ENCODE measurements around the gene MAST4.

The MAST4 gene

GRCh38 chr5:67015541-67016191 is 419.5 kb downstream of the MAST4 start:
- Histone ChIP-seq H3K9me3 (ENCODE audit: control extremely low read depth in 1 of 5, control insufficient read depth in 4 of 5, insufficient read depth in 2 of 5, low read depth in 1 of 5, low read length in 4 of 5) (peaks cover 0 to 2% (median 0%) of the 10 kb centered on the region in 5 experiments), H3K4me3 (ENCODE audit: control insufficient read depth in 1 of 7, extremely low read depth in 1 of 7, insufficient read depth in 4 of 7, low read depth in 2 of 7, low read length in 6 of 7) (peak overlapping the region in 4 of 7 experiments; percentile 24 to 66 (median 54)), H3K27ac (ENCODE audit: insufficient read depth in 1 of 2, low read depth in 1 of 2, low read length in 2 of 2, poor library complexity in 1 of 2, severe bottlenecking in 2 of 2) (peak overlapping the region; percentile 6 to 45), H3K36me3 (ENCODE audit: control insufficient read depth in 4 of 4, insufficient read depth in 4 of 4, low read length in 3 of 4) (no peaks in the 10 kb centered on the region), H3K27me3 (replicated peaks in 2 of 5; ENCODE audit: control insufficient read depth in 4 of 5, insufficient read depth in 5 of 5, low read length in 4 of 5) (no peaks in the 10 kb centered on the region), H3K4me1 (ENCODE audit: control extremely low read depth in 1 of 4, control insufficient read depth in 4 of 4, insufficient read depth in 4 of 4, low read length in 3 of 4) (peaks cover 17 to 63% (median 29%) of the 10 kb centered on the region in 4 experiments)
- WGBS (ENCODE audit: insufficient coverage): no CpG with 5 or more reads among the region's 8 CpGs
- peak in 2 of 3 donors; percentile 44 to 67 for DNase-seq
- ChIA-PET POLR2A (interaction anchor here (0.8 to 1.8 kb wide), 2 partner anchors 11 to 12 kb away, joined by 3 to 4 read pairs; no protein-coding TSS in a partner anchor), CTCF (interaction anchor here (0.7 to 3.5 kb wide), 11 partner anchors 7 to 186 kb away, joined by 3 to 20 read pairs (median 6); no protein-coding TSS in a partner anchor)

- H3K4me3 ChIP-seq (ENCODE audit: control insufficient read depth in 1 of 7, extremely low read depth in 1 of 7, insufficient read depth in 4 of 7, low read depth in 2 of 7, low read length in 6 of 7): peak overlapping the region in 1 of 7 experiments; percentile 4
- peaks cover 11 to 44% (median 18%) of the 10 kb centered on the region in 4 experiments for H3K4me1 ChIP-seq (ENCODE audit: control extremely low read depth in 1 of 4, control insufficient read depth in 4 of 4, insufficient read depth in 4 of 4, low read length in 3 of 4)
- peak in 1 of 3 donors; percentile 42 for DNase-seq
- ChIA-PET POLR2A (no interaction called here), CTCF (interaction anchor here (1.6 kb wide), 1 partner anchor 14 kb away, joined by 5 read pairs; no protein-coding TSS in a partner anchor)
- H3K36me3 ChIP-seq (ENCODE audit: control insufficient read depth in 4 of 4, insufficient read depth in 4 of 4, low read length in 3 of 4): peaks cover 0 to 3% (median 0%) of the 10 kb centered on the region in 4 experiments
- H3K9me3 ChIP-seq (ENCODE audit: control extremely low read depth in 1 of 5, control insufficient read depth in 4 of 5, insufficient read depth in 2 of 5, low read depth in 1 of 5, low read length in 4 of 5): peaks cover 0 to 2% (median 0%) of the 10 kb centered on the region in 5 experiments
- H3K27ac ChIP-seq (ENCODE audit: insufficient read depth in 1 of 2, low read depth in 1 of 2, low read length in 2 of 2, poor library complexity in 1 of 2, severe bottlenecking in 2 of 2): no peak overlapping the region
- H3K27me3 ChIP-seq (replicated peaks in 2 of 5; ENCODE audit: control insufficient read depth in 4 of 5, insufficient read depth in 5 of 5, low read length in 4 of 5): no peaks in the 10 kb centered on the region
- 74% methylated on average over 7 of the region's 7 CpGs for WGBS (ENCODE audit: insufficient coverage)
Observed at GRCh38 chr5:67019065-67019845, 423.1 kb downstream of the MAST4 start.

GRCh38 chr5:67020096-67020615 is 424.0 kb downstream of the MAST4 start:
- Histone ChIP-seq H3K4me3 (ENCODE audit: control insufficient read depth in 1 of 7, extremely low read depth in 1 of 7, insufficient read depth in 4 of 7, low read depth in 2 of 7, low read length in 6 of 7) (no peak overlapping the region), H3K36me3 (ENCODE audit: control insufficient read depth in 4 of 4, insufficient read depth in 4 of 4, low read length in 3 of 4) (peaks cover 0 to 3% (median 0%) of the 10 kb centered on the region in 4 experiments), H3K9me3 (ENCODE audit: control extremely low read depth in 1 of 5, control insufficient read depth in 4 of 5, insufficient read depth in 2 of 5, low read depth in 1 of 5, low read length in 4 of 5) (peaks cover 0 to 2% (median 0%) of the 10 kb centered on the region in 5 experiments), H3K27me3 (replicated peaks in 2 of 5; ENCODE audit: control insufficient read depth in 4 of 5, insufficient read depth in 5 of 5, low read length in 4 of 5) (no peaks in the 10 kb centered on the region), H3K27ac (ENCODE audit: insufficient read depth in 1 of 2, low read depth in 1 of 2, low read length in 2 of 2, poor library complexity in 1 of 2, severe bottlenecking in 2 of 2) (no peak overlapping the region), H3K4me1 (ENCODE audit: control extremely low read depth in 1 of 4, control insufficient read depth in 4 of 4, insufficient read depth in 4 of 4, low read length in 3 of 4) (peaks cover 9 to 36% (median 15%) of the 10 kb centered on the region in 4 experiments)
- 100% methylated on average over 2 of the region's 3 CpGs for WGBS (ENCODE audit: insufficient coverage)
- POLR2A ChIA-PET: no interaction called here
- CTCF ChIA-PET: interaction anchor here (1.2 to 1.6 kb wide), 2 partner anchors 13 to 17 kb away, joined by 3 to 5 read pairs; no protein-coding TSS in a partner anchor
- DNase-seq: no peak

- WGBS (ENCODE audit: insufficient coverage): 100% methylated on average over 1 of the region's 1 CpG
- no peak overlapping the region for H3K27ac ChIP-seq (ENCODE audit: insufficient read depth in 1 of 2, low read depth in 1 of 2, low read length in 2 of 2, poor library complexity in 1 of 2, severe bottlenecking in 2 of 2)
- CTCF ChIA-PET: interaction anchor here (1.2 kb wide), 1 partner anchor 16 kb away, joined by 3 read pairs; no protein-coding TSS in a partner anchor
- peaks cover 8 to 31% (median 10%) of the 10 kb centered on the region in 4 experiments for H3K4me1 ChIP-seq (ENCODE audit: control extremely low read depth in 1 of 4, control insufficient read depth in 4 of 4, insufficient read depth in 4 of 4, low read length in 3 of 4)
- POLR2A ChIA-PET: no interaction called here
- H3K27me3 ChIP-seq (replicated peaks in 2 of 5; ENCODE audit: control insufficient read depth in 4 of 5, insufficient read depth in 5 of 5, low read length in 4 of 5): no peaks in the 10 kb centered on the region
- H3K9me3 ChIP-seq (ENCODE audit: control extremely low read depth in 1 of 5, control insufficient read depth in 4 of 5, insufficient read depth in 2 of 5, low read depth in 1 of 5, low read length in 4 of 5): peaks cover 0 to 2% (median 0%) of the 10 kb centered on the region in 5 experiments
- DNase-seq: no peak
- H3K36me3 ChIP-seq (ENCODE audit: control insufficient read depth in 4 of 4, insufficient read depth in 4 of 4, low read length in 3 of 4): peaks cover 0 to 3% (median 0%) of the 10 kb centered on the region in 4 experiments
- H3K4me3 ChIP-seq (ENCODE audit: control insufficient read depth in 1 of 7, extremely low read depth in 1 of 7, insufficient read depth in 4 of 7, low read depth in 2 of 7, low read length in 6 of 7): no peak overlapping the region
Observed at GRCh38 chr5:67021031-67021430, 424.8 kb downstream of the MAST4 start.

- CTCF ChIA-PET: no interaction called here
- peaks cover 0 to 2% (median 0%) of the 10 kb centered on the region in 5 experiments for H3K9me3 ChIP-seq (ENCODE audit: control extremely low read depth in 1 of 5, control insufficient read depth in 4 of 5, insufficient read depth in 2 of 5, low read depth in 1 of 5, low read length in 4 of 5)
- H3K27ac ChIP-seq (ENCODE audit: insufficient read depth in 1 of 2, low read depth in 1 of 2, low read length in 2 of 2, poor library complexity in 1 of 2, severe bottlenecking in 2 of 2): no peak overlapping the region
- POLR2A ChIA-PET: interaction anchor here (1.0 kb wide), 1 partner anchor 11 kb away, joined by 4 read pairs; no protein-coding TSS in a partner anchor
- peaks cover 0 to 3% (median 0%) of the 10 kb centered on the region in 4 experiments for H3K36me3 ChIP-seq (ENCODE audit: control insufficient read depth in 4 of 4, insufficient read depth in 4 of 4, low read length in 3 of 4)
- DNase-seq: no peak
- no peak overlapping the region for H3K4me3 ChIP-seq (ENCODE audit: control insufficient read depth in 1 of 7, extremely low read depth in 1 of 7, insufficient read depth in 4 of 7, low read depth in 2 of 7, low read length in 6 of 7)
- H3K4me1 ChIP-seq (ENCODE audit: control extremely low read depth in 1 of 4, control insufficient read depth in 4 of 4, insufficient read depth in 4 of 4, low read length in 3 of 4): peaks cover 8 to 29% (median 8%) of the 10 kb centered on the region in 4 experiments
- H3K27me3 ChIP-seq (replicated peaks in 2 of 5; ENCODE audit: control insufficient read depth in 4 of 5, insufficient read depth in 5 of 5, low read length in 4 of 5): no peaks in the 10 kb centered on the region
Observed at GRCh38 chr5:67021521-67021920, 425.3 kb downstream of the MAST4 start.

GRCh38 chr5:67021962-67022361 is 425.8 kb downstream of the MAST4 start:
- ChIA-PET POLR2A (interaction anchor here (1.0 kb wide), 1 partner anchor 11 kb away, joined by 4 read pairs; no protein-coding TSS in a partner anchor), CTCF (interaction anchor here (1.8 kb wide), 1 partner anchor 10 kb away, joined by 7 read pairs; no protein-coding TSS in a partner anchor)
- H3K4me3 ChIP-seq (ENCODE audit: control insufficient read depth in 1 of 7, extremely low read depth in 1 of 7, insufficient read depth in 4 of 7, low read depth in 2 of 7, low read length in 6 of 7): no peak overlapping the region
- peaks cover 6 to 25% (median 8%) of the 10 kb centered on the region in 4 experiments for H3K4me1 ChIP-seq (ENCODE audit: control extremely low read depth in 1 of 4, control insufficient read depth in 4 of 4, insufficient read depth in 4 of 4, low read length in 3 of 4)
- H3K9me3 ChIP-seq (ENCODE audit: control extremely low read depth in 1 of 5, control insufficient read depth in 4 of 5, insufficient read depth in 2 of 5, low read depth in 1 of 5, low read length in 4 of 5): peaks cover 0 to 2% (median 0%) of the 10 kb centered on the region in 5 experiments
- H3K27ac ChIP-seq (ENCODE audit: insufficient read depth in 1 of 2, low read depth in 1 of 2, low read length in 2 of 2, poor library complexity in 1 of 2, severe bottlenecking in 2 of 2): no peak overlapping the region
- H3K27me3 ChIP-seq (replicated peaks in 2 of 5; ENCODE audit: control insufficient read depth in 4 of 5, insufficient read depth in 5 of 5, low read length in 4 of 5): no peaks in the 10 kb centered on the region
- WGBS (ENCODE audit: insufficient coverage): 100% methylated on average over 3 of the region's 3 CpGs
- DNase-seq: no peak
- peaks cover 0 to 3% (median 0%) of the 10 kb centered on the region in 4 experiments for H3K36me3 ChIP-seq (ENCODE audit: control insufficient read depth in 4 of 4, insufficient read depth in 4 of 4, low read length in 3 of 4)
